HG03571 (cell line): ENCODE measurements around the gene PCCA.
"Not testable (repeated sequence)": the region's sequence is repeated elsewhere in the genome, so short reads cannot be mapped to it uniquely, and the experiment has no call there.

ENCODE experiments used
- ATAC-seq: cut with Tn5 transposase; IDR thresholded peaks from one replicate; pipeline ENCODE4 v1.9.1; 2021; ENCODE audit not compliant: unreplicated experiment

PCCA gene

DNA sequence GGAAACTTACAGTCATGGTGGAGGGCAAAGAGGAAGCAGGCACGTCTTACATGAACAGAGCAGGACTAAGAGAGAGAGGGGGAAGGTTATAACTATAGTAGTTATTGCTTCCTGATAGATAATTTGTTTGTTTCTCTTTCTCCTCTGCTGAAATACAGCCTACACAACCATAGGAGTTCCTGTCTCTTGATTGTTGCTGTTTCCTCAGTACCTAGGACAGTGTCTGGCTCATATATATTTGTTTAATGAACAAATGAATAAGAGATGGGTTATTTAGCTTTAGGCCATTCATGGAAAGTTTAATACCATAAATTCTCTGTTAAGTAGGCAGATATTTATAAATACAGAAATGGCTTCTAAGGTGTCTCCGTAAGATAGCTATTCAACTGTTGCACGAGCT lies 95.2 kb downstream of the PCCA start:
- no peak for ATAC-seq

- ATAC-seq = no peak
Measured at GRCh38 chr13:100195568-100195967, 106.7 kb downstream of the PCCA start.

DNA sequence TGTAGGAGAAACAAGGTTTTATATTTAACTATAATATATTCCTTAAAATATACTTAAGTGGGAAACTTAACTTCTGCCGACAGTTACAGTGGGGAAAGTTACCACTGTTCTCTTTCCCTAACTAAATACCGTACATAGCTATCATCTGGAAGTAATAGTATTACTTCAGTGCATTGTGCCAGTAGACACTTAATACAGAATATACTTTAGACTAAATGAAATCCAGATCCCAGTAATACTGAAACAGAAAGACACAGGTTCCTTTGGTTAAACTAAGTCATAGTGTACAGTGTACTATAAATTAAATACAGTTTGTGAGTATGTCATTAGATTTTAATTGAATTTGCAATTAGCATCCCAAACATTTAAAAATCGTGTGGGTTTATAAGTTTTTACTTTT lies 107.5 kb downstream of the PCCA start:
- ATAC-seq = no peak

DNA sequence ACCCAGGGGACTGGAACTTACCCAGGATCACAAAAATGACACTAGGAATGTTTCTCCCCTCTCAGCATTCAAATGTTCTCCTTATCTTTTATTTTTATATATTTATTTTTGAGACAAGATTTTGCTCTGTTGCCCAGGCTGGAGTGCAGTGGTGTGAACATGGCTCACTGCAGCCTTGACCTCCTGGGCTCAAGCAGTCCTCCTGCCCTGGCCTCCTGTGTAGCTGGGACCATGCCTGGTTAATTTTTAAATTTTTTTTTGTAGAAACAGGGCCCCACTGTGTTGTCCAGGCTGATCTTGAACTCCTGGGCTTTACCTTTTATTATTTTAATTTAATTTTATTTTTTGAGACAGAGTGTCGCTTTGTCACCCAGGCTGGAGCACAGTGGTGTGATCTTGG lies 108.2 kb downstream of the PCCA start:
- no peak for ATAC-seq

DNA sequence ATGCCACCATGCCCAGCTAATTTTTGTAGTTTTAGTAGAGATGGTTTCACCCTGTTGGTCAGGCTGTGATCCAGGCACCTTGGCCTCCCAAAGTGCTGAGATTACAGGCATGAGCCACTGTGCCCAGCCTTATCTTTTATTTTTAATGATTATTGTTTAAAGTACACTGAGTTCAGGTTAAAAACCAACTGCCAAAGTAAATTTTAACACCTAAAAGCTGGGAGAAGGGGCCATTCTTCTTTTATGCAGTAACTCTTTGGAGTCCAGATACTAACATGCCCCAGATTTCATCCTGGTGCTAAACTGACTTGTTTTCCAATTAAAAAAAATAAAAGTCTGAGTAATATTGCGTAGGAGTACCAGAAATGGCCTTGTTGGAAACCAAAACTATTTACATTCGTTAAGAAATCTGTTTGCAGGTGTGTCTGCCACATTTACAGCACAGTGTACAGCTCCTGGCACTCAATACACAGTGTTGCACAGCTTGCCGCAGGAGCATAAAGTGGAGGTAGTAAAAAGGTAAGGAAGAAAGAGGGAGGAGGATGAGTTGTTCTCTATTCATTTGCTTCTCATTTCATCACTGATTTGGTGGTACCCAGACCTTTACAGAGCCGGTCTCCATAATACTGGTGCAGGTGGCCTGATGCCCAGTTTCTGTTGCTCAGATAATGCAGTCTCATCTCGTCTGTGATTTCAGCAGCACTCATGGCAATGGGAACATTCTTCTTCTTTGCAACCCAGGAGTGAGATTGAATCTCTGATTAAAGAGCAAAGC lies 108.9 kb downstream of the PCCA start:
- no peak for ATAC-seq

- no peak for ATAC-seq
Measured at GRCh38 chr13:100203696-100204367, 114.9 kb downstream of the PCCA start.

- ATAC-seq = no peak
Measured at GRCh38 chr13:100208002-100208401, 119.1 kb downstream of the PCCA start.

DNA sequence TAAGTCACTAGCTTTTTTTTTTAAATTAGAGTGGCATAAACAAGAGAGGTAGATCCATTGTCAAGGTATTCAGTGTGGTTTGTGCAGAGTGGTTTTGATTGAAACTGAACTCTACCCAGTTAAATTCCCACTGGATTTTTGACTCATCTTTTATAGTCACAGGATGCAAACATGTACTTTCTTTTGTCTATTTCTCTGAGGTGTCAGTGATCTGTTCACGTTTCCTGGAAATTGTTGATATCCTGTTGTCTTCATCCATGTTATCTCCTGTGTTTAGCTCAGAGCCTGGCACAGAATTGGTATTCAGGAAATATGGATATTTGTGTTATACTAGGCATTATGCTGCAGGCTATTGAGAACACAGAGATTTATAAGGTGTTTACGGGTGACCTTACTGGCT lies 119.7 kb downstream of the PCCA start:
- no peak for ATAC-seq

DNA sequence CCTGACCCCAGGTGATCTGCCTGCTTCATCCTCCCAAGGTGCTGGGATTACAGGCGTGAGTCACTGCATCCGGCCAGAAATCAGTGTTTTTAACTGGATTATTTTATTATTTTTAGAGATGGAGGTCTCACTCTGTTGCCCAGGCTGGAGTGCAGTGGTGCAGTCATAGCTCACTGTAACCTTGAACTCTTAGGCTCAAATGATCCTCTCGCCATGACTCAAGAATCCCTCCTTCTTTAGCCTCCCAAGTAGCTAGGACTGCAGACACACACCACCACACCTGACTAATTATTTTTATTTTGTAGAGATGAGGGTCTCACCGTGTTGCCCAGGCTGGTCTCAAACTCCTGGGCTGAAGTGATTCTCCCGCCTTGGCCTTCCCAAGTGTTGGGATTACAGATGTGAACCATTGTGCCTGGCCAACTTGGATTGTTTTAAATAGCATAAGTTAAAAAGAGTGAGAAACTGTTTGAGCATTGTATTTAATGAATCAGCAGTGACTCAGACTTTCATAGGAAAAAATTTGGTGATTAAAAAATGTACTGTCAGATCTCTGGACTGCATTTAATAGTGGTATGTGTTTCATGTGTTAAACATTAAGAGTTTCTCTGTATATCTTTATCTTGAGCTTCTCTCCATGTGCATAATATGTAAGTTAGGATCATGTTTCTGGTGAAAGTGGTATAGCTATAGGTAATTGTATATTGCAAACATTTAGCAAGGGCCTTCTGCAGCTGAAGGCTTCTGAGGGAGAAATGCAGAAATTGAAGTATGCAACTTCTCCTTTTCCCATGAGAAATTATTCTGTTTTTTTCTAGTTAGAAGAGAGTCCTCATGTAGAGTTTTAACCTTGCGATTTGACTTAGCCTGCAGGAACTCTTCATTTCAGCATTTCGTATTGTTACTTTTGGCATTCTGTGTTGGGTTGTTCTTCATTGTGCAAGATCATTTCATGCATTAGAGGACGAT lies 121.2 kb downstream of the PCCA start:
- no peak for ATAC-seq

DNA sequence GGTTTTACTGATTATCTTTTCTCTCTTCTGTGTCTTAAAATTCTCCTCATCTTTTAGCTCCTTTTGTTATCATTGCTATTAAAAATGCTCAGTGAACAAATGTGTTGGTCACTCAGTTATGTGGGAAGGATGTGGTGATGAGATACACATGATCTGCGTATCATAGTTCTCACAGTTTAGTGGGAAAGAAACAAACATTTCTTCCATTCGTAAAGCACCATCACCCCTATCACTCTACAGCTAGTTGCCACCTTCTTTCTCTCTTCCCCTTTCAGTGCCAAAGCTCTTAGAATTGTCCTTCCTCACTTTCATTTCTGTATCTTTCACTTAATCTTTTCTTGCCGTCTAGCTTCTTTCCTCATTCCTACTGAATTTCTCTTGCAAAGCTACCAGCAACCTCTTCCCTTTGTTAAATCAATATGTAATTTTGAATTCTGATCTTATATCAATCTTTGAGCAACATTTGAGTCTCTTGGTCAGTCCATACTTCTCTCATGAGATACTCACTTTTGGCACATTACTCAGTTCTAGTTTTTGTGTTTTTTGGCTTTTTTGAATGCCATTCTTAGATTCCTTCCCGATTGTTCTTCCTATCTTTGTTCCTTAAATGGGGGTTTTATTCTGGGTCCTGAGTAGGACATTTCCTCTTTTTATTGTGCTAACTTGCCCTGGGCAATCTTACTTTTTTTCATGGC lies 122.3 kb downstream of the PCCA start:
- no peak for ATAC-seq

DNA sequence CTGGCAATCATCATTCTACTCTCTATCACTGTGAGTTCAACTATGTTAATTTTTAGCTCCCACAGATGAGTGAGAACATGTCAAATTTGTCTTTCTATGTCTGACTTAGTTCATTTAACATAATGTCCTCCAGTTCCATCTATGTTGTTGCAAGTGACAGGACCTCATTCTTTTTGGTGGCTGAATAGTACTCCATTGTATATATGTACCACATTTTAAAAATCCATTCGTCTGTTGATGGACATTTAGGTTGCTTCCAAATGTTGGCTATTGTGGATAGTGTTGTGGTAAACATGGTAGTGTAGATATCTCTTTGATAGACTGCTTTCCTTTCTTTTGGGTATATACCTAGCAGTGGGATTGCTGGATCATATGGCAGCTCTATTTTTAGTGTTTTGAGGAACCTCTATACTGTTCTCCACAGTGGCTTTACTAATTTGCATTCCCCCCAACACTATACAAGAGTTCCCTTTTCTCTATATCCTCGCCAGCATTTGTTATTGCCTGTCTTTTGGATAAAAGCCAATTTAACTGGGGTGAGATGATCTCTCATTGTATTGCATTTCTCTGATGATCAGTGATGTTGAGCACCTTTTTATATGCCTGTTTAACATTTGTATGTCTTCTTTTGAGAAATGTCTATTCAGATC lies 124.1 kb downstream of the PCCA start:
- ATAC-seq = no peak

- ATAC-seq = no peak
Measured at GRCh38 chr13:100213576-100213975, 124.7 kb downstream of the PCCA start.

DNA sequence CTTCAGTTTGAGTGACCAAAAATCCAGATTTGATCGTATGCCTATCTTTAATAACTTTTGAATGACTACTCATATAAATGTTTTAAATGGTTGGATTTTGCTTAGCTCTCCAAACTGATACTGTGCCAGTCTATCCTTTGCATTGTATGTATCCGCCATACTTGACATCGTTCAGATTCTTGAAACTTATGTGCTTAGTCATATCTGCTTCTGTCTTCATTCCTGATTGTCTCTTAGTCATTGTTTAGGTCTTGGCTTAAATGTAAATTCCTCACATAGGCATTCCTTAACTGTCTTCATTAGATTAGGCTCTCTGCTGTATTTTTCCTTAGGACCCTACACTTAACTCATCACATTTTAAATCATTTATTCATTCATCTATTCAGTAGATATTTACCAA lies 126.0 kb downstream of the PCCA start:
- ATAC-seq = no peak

DNA sequence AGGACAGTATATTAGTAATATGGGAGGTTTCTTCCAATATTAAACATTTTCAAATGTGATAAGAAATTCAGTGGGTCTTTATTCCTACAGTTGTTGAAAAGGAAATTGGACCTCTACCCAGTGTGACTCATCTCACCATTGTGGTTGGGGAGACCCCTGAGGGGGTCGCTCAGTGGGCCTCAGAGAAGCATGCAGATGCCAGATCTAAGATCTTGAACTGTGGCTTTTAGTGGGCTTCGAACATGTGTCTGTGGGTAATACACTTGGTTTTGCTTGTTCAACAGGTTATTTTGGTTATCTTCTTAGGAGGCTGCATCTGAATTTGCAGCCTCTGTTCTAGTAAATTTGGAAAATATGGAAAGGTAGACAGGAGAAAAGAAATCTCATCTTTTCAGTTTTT lies 132.3 kb downstream of the PCCA start:
- ATAC-seq = no peak

GRCh38 chr13:100223966-100224530 lies 135.2 kb downstream of the PCCA start:
- ATAC-seq = not testable (repeated sequence)

- no peak for ATAC-seq
Measured at GRCh38 chr13:100229603-100230002, 140.7 kb downstream of the PCCA start.

GRCh38 chr13:100230769-100231149 lies 141.9 kb downstream of the PCCA start:
- ATAC-seq = no peak

- ATAC-seq = no peak
Measured at GRCh38 chr13:100231176-100231575, 142.3 kb downstream of the PCCA start.

DNA sequence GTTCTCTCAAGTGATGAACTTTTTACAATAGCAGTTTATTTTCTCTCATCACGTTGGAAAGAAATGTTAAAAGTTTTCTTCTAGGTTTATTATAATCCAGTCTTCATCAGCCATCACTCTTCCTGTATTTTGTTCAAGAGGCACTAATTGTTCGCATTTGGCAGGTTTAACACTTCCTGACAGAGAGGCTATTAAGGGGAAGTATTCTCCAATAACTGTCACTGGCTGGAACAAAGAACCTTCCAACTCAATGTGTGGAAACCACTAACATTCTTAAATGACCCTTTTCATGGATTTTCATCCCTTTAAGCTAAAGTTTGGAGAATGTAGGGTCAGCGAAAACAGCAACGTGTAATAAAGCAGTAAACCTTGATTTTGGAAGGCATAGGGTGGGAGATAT lies 145.1 kb downstream of the PCCA start:
- no peak for ATAC-seq

DNA sequence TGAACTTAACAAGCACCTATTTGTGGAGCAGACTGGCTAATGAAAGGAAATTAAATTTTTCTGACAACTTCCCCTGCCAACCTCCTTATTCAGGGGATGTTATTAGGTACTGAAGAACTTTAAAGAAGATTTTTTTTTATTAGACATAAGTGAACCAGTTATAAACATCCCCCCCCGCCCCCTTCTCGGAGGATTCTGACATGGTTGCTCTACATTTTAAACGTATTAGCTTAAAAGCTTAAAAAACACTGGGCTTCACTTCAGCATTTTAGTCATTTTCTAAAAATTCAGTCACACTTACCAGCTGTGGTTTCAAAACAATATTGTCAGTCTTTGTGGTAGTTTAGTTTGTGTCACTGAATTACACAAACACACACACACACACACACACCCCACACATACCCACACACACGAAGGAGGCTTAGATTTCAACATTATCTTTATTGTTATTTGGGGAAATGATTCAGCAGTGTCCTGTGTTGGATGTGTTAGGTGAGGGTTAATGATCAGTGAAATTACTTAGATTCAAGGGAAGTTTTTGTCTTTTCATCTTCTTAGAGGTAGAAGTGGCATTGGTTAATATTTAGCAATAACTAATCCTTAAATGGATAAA lies 145.7 kb downstream of the PCCA start:
- no peak for ATAC-seq
